Endothelial cell of umbilical vein (primary cell): ENCODE data around the gene ATR. TPM values are rescaled to one million over a fixed set of nuclear protein-coding genes. Genes with fewer than 3 reads are reported as not detected.

ENCODE experiments used
- BruUV-seq: library from RNA; stranded (reverse); fragments of 400-500 nt; replicated peaks from 2 replicates; lab custom pipeline; 2021; lab: Mats Ljungman, UMichigan
- CTCF ChIA-PET: fragments of 300-600, 350-600 bp; sonication (Branson Sonifier 250); formaldehyde crosslinking; loops from one replicate; lab custom pipeline; 2021; ENCODE audit warnings: antibody characterized with exemption, inconsistent platforms; lab: Charles Lee
- POLR2A ChIA-PET: fragments of 300-600, 350-600 bp; sonication (Branson Sonifier 250); formaldehyde crosslinking; loops from one replicate; lab custom pipeline; 2021; ENCODE audit warnings: antibody characterized with exemption, inconsistent platforms; lab: Charles Lee
- DNase-seq: peaks from one replicate; pipeline ENCODE4 v3.0.0-alpha.2; 2011; ENCODE audit warnings: low read depth, low spot score
- FAIRE-seq: peaks from 2 replicates; lab custom pipeline; 2011; peaks lifted over from hg19 to GRCh38; lab: Jason Lieb, UNC
- H2AFZ ChIP-seq: 2 replicates; pipeline ENCODE4 v1.6.0; 2012; ENCODE audit warnings: low read depth, low read length, control low read depth, inconsistent platforms
- H3K27ac ChIP-seq: 2 replicates; pipeline ENCODE4 v1.5.1; 2011; ENCODE audit warnings: low read depth, mild to moderate bottlenecking, control low read depth, low read length, moderate library complexity; ENCODE audit not compliant: insufficient read depth
- H3K27me3 ChIP-seq, 2 experiments: 2 replicates each; pipeline versions ENCODE4 v1.6.0 to v1.6.1; 2011; ENCODE audit warnings: low read length in 2 of 2, mixed read lengths in 1 of 2; ENCODE audit not compliant: control insufficient read depth in 2 of 2, insufficient read depth in 2 of 2
- H3K36me3 ChIP-seq, 2 experiments: 2 replicates in 1 of 2; 3 replicates in 1 of 2; pipeline ENCODE4 v1.5.1; 2011; ENCODE audit warnings: low read length in 2 of 2, mild to moderate bottlenecking in 1 of 2, moderate library complexity in 1 of 2; ENCODE audit not compliant: control insufficient read depth in 2 of 2, insufficient read depth in 2 of 2; ENCODE audit errors: extremely low read depth in 1 of 2
- H3K4me1 ChIP-seq: 3 replicates; pipeline ENCODE4 v1.5.1; 2011; ENCODE audit warnings: mild to moderate bottlenecking, low read length; ENCODE audit not compliant: control insufficient read depth, insufficient read depth; ENCODE audit errors: extremely low read depth
- H3K4me2 ChIP-seq: 2 replicates; pipeline ENCODE4 v1.6.1; 2011; ENCODE audit warnings: low read length, control low read depth, mixed read lengths; ENCODE audit not compliant: insufficient read depth
- H3K4me3 ChIP-seq, 3 experiments: fragments of 200-600 bp in 1 of 3; sonication (generic), shearing (Covaris generic) in 1 of 3; replicated peaks in 1 of 3; 2 replicates each; pipeline ENCODE4 v1.5.1; 2011 to 2016; ENCODE audit warnings: control low read depth in 3 of 3, low read length in 3 of 3, mild to moderate bottlenecking in 2 of 3, inconsistent platforms in 1 of 3, low read depth in 1 of 3, moderate library complexity in 1 of 3; ENCODE audit not compliant: insufficient read depth in 1 of 3
- H3K79me2 ChIP-seq: 2 replicates; pipeline ENCODE4 v1.6.0; 2012; ENCODE audit warnings: low read length, inconsistent platforms; ENCODE audit not compliant: control insufficient read depth, insufficient read depth
- H3K9ac ChIP-seq: replicated peaks from 2 replicates; pipeline ENCODE3; 2011; ENCODE audit warnings: low read length, control low read depth; ENCODE audit not compliant: insufficient read depth; ENCODE audit errors: extremely low read depth
- H3K9me1 ChIP-seq: replicated peaks from 3 replicates; pipeline ENCODE4 v1.6.0; 2011; ENCODE audit warnings: mild to moderate bottlenecking, low read length; ENCODE audit not compliant: control insufficient read depth, insufficient read depth; ENCODE audit errors: extremely low read depth
- H3K9me3 ChIP-seq: replicated peaks from 2 replicates; pipeline ENCODE4 v1.5.1; 2012; ENCODE audit warnings: low read length, inconsistent platforms; ENCODE audit not compliant: control insufficient read depth, insufficient read depth
- H4K20me1 ChIP-seq: replicated peaks from 2 replicates; pipeline ENCODE3; 2011; ENCODE audit warnings: mild to moderate bottlenecking, low read length; ENCODE audit not compliant: control insufficient read depth, insufficient read depth; ENCODE audit errors: extremely low read depth
- EZH2 ChIP-seq: IDR thresholded peaks from 2 replicates; pipeline ENCODE4 v1.6.1; 2012; ENCODE audit warnings: borderline replicate concordance, low read depth, mild to moderate bottlenecking, moderate library complexity, low read length, inconsistent platforms; ENCODE audit not compliant: severe bottlenecking
- FOS ChIP-seq: IDR thresholded peaks from 2 replicates; pipeline ENCODE4 v1.6.1; 2011; ENCODE audit warnings: mild to moderate bottlenecking, low read length, moderate library complexity, borderline replicate concordance; ENCODE audit not compliant: insufficient read depth
- GATA2 ChIP-seq: IDR thresholded peaks from 2 replicates; pipeline ENCODE4 v1.7.0; 2011; ENCODE audit warnings: low read depth, mild to moderate bottlenecking, moderate library complexity, mixed read lengths, low read length; ENCODE audit not compliant: insufficient read length, insufficient read depth
- JUN ChIP-seq: IDR thresholded peaks from 2 replicates; pipeline ENCODE4 v1.6.1; 2011; ENCODE audit warnings: borderline replicate concordance, low read depth; ENCODE audit not compliant: insufficient read length, insufficient read depth
- MYC ChIP-seq: IDR thresholded peaks from one replicate; pipeline ENCODE4 v1.6.1; 2011; ENCODE audit warnings: mild to moderate bottlenecking, low read depth, low read length
- POLR2A ChIP-seq: IDR thresholded peaks from 2 replicates; pipeline ENCODE4 v1.6.1; 2012; ENCODE audit warnings: low read depth, mild to moderate bottlenecking, control low read depth, low read length
- POLR2AphosphoS5 ChIP-seq: IDR thresholded peaks from 2 replicates; pipeline ENCODE4 v1.6.1; 2012; ENCODE audit warnings: low read depth, mild to moderate bottlenecking, control low read depth, low read length, moderate library complexity; ENCODE audit not compliant: insufficient read depth
- dilution Hi-C: fragments of 300-500 bp; cut with MboI; formaldehyde crosslinking; loops from one replicate; pipeline ENCODE4 v1.15.0; 2019; ENCODE audit warnings: low sequenced_read_pairs; ENCODE audit not compliant: extremely low pct_ligation_motif_present
- intact Hi-C: fragments of 100-400 bp; cut with micrococcal nuclease; formaldehyde crosslinking; loops from one replicate; pipeline ENCODE4 v1.10.0; 2022
- polyA plus RNA-seq, 4 experiments: library from polyadenylated mRNA; depleted of rRNA in 3 of 4; stranded (reverse) in 3 of 4; unstranded in 1 of 4; fragments of >200 nt; gene quantifications; 2 replicates each; pipeline versions ENCODE4 v1.2.1 to v1.2.3, GENCODE V29; 2011 to 2012; ENCODE audit warnings: missing spikeins in 1 of 4
- total RNA-seq: library from RNA; stranded (reverse); gene quantifications from 2 replicates; pipeline ENCODE4 v1.2.3, GENCODE V29; 2021
- TF ChIP-seq, protein P1 (sequence below): IDR thresholded peaks from 2 replicates; pipeline ENCODE4 v1.6.1; 2011; ENCODE audit not compliant: insufficient read depth, insufficient read length
- TF ChIP-seq, protein P2 (sequence below), 2 donors: IDR thresholded peaks; 1 replicate in 1 of 2; 2 replicates in 1 of 2; pipeline ENCODE4 v1.5.1; 2011; ENCODE audit warnings: low read length in 2 of 2, mild to moderate bottlenecking in 2 of 2, moderate library complexity in 2 of 2, control low read depth in 1 of 2, inconsistent platforms in 1 of 2, low read depth in 1 of 2; ENCODE audit not compliant: insufficient read depth in 1 of 2; ENCODE audit errors: extremely low read depth in 1 of 2

ATR gene
- total and polyA plus RNA-seq, 2 donors (not counting 3 experiments of a cell fraction or from before 2014, with no cell fraction given): 6.3 to 23.6 TPM

DNA sequence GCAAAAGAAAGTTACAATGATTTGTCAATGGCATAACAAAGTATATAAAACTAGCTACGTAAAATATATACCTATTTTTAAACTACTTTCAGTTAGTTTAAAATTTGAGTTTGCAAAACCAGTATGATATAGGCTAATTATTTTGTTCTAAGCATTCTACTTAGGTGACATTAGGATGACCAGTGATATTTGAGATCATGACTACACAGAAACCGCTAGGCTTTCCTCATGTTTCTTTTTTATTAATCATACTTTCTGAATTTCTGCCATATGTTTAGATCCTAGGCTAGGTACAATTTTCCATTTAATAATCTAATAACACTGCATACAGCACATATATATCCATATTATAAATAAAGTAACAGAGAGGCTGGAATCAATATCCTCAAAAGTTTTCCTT is 78.3 kb downstream of the ATR start:
- no peak for DNase-seq
- no peak overlapping the region for H3K4me2 ChIP-seq
- H3K36me3 ChIP-seq: no peaks in the 10 kb centered on the region
- no TSS peak for BruUV-seq
- H3K9me3 ChIP-seq: no peaks in the 10 kb centered on the region
- H3K4me3 ChIP-seq: no peak overlapping the region
- POLR2A ChIA-PET: no interaction called here
- no peak for FAIRE-seq
- no peaks in the 10 kb centered on the region for H4K20me1 ChIP-seq
- no peaks in the 10 kb centered on the region for H3K79me2 ChIP-seq
- CTCF ChIA-PET: no interaction called here
- intact Hi-C loops: no loop called here
- H3K27me3 ChIP-seq: no peaks in the 10 kb centered on the region
- H3K4me1 ChIP-seq: peaks cover 10% of the 10 kb centered on the region
- no peak for TF ChIP-seq MYC
- no peak for TF ChIP-seq GATA2
- TF ChIP-seq, protein P1, sequence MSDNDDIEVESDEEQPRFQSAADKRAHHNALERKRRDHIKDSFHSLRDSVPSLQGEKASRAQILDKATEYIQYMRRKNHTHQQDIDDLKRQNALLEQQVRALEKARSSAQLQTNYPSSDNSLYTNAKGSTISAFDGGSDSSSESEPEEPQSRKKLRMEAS: no peak
- no peak for TF ChIP-seq POLR2A
- TF ChIP-seq, protein P2, sequence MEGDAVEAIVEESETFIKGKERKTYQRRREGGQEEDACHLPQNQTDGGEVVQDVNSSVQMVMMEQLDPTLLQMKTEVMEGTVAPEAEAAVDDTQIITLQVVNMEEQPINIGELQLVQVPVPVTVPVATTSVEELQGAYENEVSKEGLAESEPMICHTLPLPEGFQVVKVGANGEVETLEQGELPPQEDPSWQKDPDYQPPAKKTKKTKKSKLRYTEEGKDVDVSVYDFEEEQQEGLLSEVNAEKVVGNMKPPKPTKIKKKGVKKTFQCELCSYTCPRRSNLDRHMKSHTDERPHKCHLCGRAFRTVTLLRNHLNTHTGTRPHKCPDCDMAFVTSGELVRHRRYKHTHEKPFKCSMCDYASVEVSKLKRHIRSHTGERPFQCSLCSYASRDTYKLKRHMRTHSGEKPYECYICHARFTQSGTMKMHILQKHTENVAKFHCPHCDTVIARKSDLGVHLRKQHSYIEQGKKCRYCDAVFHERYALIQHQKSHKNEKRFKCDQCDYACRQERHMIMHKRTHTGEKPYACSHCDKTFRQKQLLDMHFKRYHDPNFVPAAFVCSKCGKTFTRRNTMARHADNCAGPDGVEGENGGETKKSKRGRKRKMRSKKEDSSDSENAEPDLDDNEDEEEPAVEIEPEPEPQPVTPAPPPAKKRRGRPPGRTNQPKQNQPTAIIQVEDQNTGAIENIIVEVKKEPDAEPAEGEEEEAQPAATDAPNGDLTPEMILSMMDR (IDR thresholded peaks at IDR 0.05; ENCODE audit: extremely low read depth in 1 of 2, insufficient read depth in 1 of 2, low read depth in 1 of 2, low read length in 2 of 2): no peak
- TF ChIP-seq FOS: no peak
- TF ChIP-seq JUN: no peak
- no peak for TF ChIP-seq POLR2AphosphoS5
- no peak for TF ChIP-seq EZH2
- no peak overlapping the region for H2AFZ ChIP-seq
- H3K9me1 ChIP-seq: no peaks in the 10 kb centered on the region
- H3K27ac ChIP-seq: no peak overlapping the region
- dilution Hi-C loops: no loop called here
- H3K9ac ChIP-seq: no peak overlapping the region
